SK-N-SH treated with all-trans-retinoic acid at 6 μM for 48 hours (cell line): Measurements from ENCODE around the gene HCN4.

Experiments
- ATAC-seq: fragments of 200-7000 bp; cut with Tn5 transposase; 3 replicates; pipeline ENCODE4 v1.9.1; 2020; ENCODE audit warnings: mild to moderate bottlenecking, moderate library complexity
- ESRRG ChIP-seq: fragments of 250-450 bp; sonication (Bioruptor Pico); IDR thresholded peaks from 2 replicates; pipeline ENCODE4 v1.6.1; 2021; ENCODE audit warnings: mild to moderate bottlenecking
- POU6F1 ChIP-seq: fragments of 250-450 bp; sonication (Bioruptor Pico); IDR thresholded peaks from 2 replicates; pipeline ENCODE4 v1.8.0; 2021; ENCODE audit warnings: low read depth, mild to moderate bottlenecking, moderate library complexity, borderline replicate concordance

The HCN4 gene

GRCh38 chr15:73270366-73271097, 98.2 kb downstream of the HCN4 start:
- TF ChIP-seq POU6F1 (CRISPR knock-in tag) (no peak), ESRRG (no peak)

More at GRCh38 chr15:73270366-73271097, 98.2 kb downstream of the HCN4 start:
- ATAC-seq = no peak
